GM19240 (cell line): ENCODE results near the gene PALLD.

Source experiments
- DNase-seq: peaks from one replicate; pipeline ENCODE4 v3.0.0; 2011; ENCODE audit warnings: low spot score; ENCODE audit not compliant: insufficient read length

Gene PALLD

GRCh38 chr4:168524897-168525296 is 28.0 kb downstream of the PALLD start:
- DNase-seq = no peak

GRCh38 chr4:168527560-168527959 is 30.7 kb downstream of the PALLD start:
- DNase-seq = no peak

- no peak for DNase-seq
Observed at GRCh38 chr4:168528131-168528949, 31.5 kb downstream of the PALLD start.

DNA sequence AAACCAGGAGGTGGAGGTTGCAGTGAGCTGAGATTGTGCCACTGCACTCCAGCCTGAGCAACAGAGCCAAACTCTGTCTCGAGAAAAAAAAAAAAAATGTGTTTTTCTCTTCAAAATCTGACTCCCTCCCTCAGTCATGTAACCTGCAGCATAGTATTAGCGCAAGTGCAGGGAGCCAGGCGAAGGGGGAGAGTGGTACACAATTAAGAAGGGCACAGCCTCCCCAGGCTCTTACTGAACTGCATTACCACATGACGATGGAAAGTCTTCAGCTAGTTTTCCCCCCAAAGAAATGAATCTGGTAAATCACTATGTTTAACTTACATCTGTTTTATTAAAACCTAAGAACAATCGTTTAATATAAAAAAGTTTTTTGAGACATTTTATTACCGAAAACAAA is 32.4 kb downstream of the PALLD start:
- DNase-seq = no peak

GRCh38 chr4:168531305-168531704 is 34.5 kb downstream of the PALLD start:
- no peak for DNase-seq

GRCh38 chr4:168534535-168534934 is 37.7 kb downstream of the PALLD start:
- no peak for DNase-seq

GRCh38 chr4:168535689-168536088 is 38.8 kb downstream of the PALLD start:
- DNase-seq = no peak

DNA sequence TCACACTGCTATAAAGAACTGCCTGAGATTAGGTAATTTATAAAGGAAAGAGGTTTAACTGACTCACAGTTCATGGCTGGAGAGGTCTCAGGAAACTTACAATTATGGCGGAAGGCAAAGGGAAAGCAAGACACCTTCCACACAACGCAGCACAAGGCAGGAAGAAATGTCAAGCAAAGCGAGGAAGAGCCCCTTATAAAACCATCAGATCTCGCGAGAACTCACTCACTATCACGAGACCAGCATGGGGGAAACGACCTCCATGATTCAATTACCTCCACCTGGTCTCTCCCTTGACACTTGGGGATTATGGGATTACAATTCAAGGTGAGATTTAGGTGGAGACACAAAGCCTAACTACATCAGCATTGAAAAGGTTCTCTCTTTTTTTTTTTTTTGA is 39.6 kb downstream of the PALLD start:
- no peak for DNase-seq

DNA sequence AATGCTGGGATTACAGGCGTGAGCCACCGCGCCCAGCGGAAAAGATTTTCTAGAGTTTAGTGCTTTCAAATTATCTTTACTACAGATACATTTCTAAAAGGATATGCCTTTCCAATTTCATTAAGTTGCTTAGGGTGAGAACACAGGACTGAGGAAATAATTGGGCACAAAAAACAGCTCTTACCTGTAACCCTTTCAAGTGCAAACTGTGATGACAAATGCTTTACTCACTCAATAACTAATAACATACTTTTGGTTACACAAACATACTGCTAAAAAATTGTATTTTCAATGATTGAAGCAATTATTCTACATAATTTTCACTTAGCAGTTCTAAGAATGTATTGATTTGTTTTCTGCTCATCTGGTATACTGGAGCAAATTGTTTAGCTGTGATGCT is 40.2 kb downstream of the PALLD start:
- DNase-seq = no peak

- DNase-seq = no peak
Observed at GRCh38 chr4:168537571-168537970, 40.7 kb downstream of the PALLD start.

DNA sequence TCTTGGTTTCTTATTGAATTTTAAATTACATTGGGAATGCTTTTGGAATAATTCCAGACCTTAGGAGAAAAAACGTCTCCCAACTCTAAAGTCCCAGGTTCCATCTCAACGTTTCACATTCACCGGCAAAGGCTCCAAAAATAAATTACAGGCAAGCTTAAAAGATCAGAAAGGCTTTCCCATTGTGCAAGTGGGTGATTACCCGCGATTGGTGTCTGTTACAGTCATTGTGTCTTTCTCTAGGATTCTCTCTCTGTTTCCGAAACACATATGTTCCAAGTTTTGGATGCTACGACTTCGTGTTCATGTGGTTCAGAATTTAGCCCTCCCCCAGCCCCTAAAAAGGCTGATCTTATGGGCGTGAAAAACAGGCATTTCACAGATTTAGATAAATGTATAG is 41.8 kb downstream of the PALLD start:
- no peak for DNase-seq

- DNase-seq = no peak
Observed at GRCh38 chr4:168540086-168540485, 43.2 kb downstream of the PALLD start.

DNA sequence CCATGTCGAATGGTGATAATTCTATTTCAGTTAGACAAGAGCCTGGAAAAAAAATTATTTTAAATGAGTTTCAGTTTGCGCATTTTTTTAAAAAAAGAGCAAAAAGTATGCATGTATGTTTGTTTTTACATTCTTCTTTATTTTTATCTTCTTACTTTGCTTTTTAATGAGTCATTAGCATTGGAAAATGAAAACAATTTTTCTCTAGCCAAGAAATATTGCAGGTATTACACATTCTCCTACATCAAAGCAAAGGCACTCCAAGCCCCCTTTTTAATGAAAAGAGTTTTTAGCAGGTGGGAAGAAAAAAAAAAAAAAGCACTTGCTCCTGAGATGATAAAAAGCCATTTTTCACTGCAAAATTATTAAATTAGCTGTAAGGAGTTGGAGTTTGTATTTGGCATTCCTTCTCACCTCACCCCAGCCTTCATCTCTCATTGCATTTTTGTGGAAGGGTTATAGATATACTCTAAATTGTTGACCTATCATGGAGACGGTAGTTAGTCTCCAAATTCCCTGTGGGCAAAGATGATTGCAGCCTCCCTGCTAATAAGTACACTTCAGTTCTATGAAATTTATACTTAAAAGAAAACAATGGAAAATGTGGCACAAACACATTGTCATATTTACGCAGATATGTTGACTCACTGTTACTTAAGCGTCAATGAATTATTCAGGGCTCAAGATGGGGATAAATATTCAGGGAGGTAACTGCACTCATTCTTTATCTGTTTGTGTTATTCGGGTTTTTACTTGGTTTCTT is 43.8 kb downstream of the PALLD start:
- DNase-seq = no peak

GRCh38 chr4:168541266-168541953 is 44.6 kb downstream of the PALLD start:
- DNase-seq = no peak

DNA sequence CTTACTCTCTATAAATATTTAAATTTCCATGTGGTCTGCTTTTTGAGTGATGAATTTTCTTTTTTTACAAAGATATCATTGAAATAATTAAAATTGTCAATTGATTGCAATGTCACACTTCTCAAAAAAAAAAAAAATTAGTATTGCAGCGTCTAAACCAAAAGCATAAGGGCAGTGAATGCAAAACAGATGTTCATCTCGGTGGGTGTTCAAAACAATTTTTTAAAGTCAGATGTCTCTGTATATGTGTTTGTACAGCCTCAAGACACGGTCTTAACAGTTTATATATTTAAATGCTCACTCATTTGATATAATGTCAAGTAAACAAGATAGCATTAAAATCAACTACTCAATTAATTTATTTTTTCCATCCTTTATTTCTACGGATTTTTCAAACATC is 52.3 kb downstream of the PALLD start:
- no peak for DNase-seq

GRCh38 chr4:168550064-168550766 is 53.4 kb downstream of the PALLD start:
- no peak for DNase-seq

DNA sequence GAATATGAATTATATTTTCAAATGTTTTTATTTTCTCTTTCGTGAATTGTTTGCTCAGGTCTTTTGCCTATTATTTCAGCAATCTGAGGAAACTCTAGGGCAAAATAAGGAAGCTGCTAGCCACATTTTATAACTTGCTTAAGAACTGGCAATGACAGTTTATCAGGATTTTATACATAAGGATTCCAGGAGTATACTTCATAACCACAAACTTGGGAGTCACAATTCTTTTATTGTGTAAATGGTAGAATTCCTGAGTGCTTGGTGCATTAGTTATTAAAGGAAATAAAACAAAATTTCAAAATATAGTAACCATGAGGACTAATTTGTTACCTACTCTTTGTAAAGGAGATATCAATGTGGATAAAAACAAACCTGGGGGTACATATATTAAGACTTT is 54.4 kb downstream of the PALLD start:
- DNase-seq = no peak

- DNase-seq = no peak
Observed at GRCh38 chr4:168551945-168552695, 55.3 kb downstream of the PALLD start.

DNA sequence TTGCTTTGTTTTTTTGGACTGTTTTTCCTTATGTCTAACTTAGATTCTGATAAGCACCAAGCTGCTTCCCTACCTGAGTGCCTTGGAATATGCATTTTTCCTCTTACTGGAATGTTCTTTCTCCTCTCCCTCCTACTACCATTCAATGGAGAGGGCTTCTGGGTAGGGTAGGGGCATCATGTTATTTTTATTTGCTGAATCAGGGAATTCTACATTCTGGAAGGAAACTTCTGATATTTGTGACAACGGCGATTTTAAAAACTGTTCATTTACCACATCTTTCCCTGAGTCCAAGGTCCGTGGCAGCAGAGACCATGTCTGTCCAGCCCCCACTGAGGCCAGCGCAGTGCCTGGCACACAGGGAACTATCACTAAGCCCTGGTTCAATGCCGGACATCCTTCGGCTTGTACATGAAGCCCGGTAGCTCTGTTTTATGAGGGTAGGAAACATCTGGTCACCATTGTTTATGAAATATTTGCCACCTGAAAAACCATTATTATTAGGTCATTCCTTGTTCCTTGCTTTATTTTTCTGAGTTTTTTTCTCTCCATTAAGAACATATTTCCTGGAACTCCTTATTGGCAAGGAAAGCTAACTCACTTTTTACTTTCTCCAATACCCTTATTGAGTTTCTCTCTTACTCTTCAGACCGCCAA is 57.0 kb downstream of the PALLD start:
- DNase-seq = no peak

- DNase-seq = no peak
Observed at GRCh38 chr4:168555437-168555836, 58.6 kb downstream of the PALLD start.
